ENCODE measurements around the gene TMPRSS4. TPM values are rescaled to one million over a fixed set of nuclear protein-coding genes. Genes with fewer than 3 reads are reported as not detected.

The TMPRSS4 gene
- polyA plus RNA-seq, 3 donors = not detected

DNA sequence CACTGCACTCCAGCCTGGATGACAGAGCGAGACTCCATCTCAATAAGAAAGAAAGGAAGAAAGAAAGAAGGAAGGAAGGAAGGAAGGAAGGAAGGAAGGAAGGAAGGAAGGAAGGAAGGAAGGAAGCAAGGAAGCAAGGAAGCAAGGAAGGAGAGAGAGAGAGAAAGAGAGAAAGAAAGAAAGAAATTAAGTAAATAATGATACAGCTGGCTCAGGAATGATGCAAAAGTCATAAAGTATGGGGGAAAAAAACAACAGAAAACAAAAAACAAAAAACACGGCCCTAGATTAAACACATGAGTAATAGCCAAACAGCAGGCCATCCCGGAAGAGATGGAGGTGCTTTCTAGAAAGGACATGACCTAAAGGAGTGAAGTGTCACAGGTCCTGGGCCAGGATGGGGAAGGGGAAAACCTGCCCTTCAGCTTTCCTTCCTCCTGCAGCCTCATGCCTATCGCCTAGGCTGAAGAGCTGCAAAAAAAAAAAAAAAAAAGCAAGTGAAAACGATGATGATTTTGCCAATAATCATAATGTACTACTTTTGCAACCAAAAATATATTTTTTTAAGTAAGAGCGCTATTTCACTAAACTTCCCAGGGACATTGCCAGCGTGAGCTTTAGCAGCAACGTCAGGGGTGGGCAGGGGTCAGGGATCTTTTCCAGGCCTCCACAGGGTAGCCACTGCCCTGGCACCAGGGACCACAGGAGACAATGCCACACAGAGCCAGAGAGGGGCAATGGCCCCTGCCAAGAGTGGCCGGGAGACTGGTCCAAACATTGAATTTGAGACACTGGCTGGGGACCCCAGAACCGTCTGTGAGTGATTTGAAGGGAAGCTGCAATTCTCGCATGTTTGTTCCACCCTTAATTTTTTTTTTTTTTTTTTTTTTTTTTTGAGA lies 28.2 kb upstream of the TMPRSS4 start:
- Histone ChIP-seq H4K20me1 (ENCODE audit: insufficient read depth, low read length) (no peaks in the 10 kb centered on the region), H3K9me3 (replicated peaks in 1 of 2; ENCODE audit: control insufficient read depth in 1 of 2, insufficient read depth in 1 of 2, low read length in 2 of 2) (no peaks in the 10 kb centered on the region), H3K27ac (ENCODE audit: low read depth in 1 of 2, low read length in 2 of 2) (no peak overlapping the region), H3K4me3 (replicated peaks in 1 of 3; ENCODE audit: low read depth in 2 of 3, low read length in 3 of 3) (no peak overlapping the region), H3K79me2 (ENCODE audit: insufficient read depth, low read length) (no peaks in the 10 kb centered on the region), H2AFZ (ENCODE audit: insufficient read depth, low read depth, low read length, poor library complexity, severe bottlenecking) (no peak overlapping the region), H3K27me3 (ENCODE audit: control insufficient read depth in 2 of 2, insufficient read depth in 2 of 2, low read length in 2 of 2) (no peaks in the 10 kb centered on the region), H3K4me2 (replicated peaks; ENCODE audit: extremely low read depth, low read length, poor library complexity, severe bottlenecking) (no peak overlapping the region), H3K36me3 (replicated peaks in 1 of 2; ENCODE audit: control insufficient read depth in 1 of 2, insufficient read depth in 2 of 2, low read length in 2 of 2) (no peaks in the 10 kb centered on the region), H3K9ac (ENCODE audit: insufficient read depth, low read length, poor library complexity, severe bottlenecking) (no peak overlapping the region), H3K4me1 (ENCODE audit: control insufficient read depth in 1 of 2, insufficient read depth in 2 of 2, low read length in 2 of 2) (peaks cover 13 to 15% of the 10 kb centered on the region in 2 donors)
- WGBS (ENCODE audit: insufficient coverage) = 88% methylated on average over 4 of the region's 11 CpGs
- peaks cover 0 to 2% (median 0%) of the 10 kb centered on the region in 7 donors for H3K9me3 Mint-ChIP-seq
- peak in 1 of 3 donors; percentile 28 for DNase-seq
- no peaks in the 10 kb centered on the region for H3K36me3 Mint-ChIP-seq
- no peak overlapping the region for H3K4me3 Mint-ChIP-seq
- H3K27ac Mint-ChIP-seq = peak overlapping the region in 2 of 7 donors; percentile 68 to 80
- intact Hi-C loops (cut with micrococcal nuclease) = no loop called here
- TF ChIP-seq, protein P1, sequence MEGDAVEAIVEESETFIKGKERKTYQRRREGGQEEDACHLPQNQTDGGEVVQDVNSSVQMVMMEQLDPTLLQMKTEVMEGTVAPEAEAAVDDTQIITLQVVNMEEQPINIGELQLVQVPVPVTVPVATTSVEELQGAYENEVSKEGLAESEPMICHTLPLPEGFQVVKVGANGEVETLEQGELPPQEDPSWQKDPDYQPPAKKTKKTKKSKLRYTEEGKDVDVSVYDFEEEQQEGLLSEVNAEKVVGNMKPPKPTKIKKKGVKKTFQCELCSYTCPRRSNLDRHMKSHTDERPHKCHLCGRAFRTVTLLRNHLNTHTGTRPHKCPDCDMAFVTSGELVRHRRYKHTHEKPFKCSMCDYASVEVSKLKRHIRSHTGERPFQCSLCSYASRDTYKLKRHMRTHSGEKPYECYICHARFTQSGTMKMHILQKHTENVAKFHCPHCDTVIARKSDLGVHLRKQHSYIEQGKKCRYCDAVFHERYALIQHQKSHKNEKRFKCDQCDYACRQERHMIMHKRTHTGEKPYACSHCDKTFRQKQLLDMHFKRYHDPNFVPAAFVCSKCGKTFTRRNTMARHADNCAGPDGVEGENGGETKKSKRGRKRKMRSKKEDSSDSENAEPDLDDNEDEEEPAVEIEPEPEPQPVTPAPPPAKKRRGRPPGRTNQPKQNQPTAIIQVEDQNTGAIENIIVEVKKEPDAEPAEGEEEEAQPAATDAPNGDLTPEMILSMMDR (IDR thresholded peaks at IDR 0.05) = no peak
- H3K27me3 Mint-ChIP-seq (ENCODE audit: low read depth in 3 of 3) = peaks cover 0 to 6% (median 4%) of the 10 kb centered on the region in 3 donors
- peaks cover 27% of the 10 kb centered on the region for H3K4me1 Mint-ChIP-seq

DNA sequence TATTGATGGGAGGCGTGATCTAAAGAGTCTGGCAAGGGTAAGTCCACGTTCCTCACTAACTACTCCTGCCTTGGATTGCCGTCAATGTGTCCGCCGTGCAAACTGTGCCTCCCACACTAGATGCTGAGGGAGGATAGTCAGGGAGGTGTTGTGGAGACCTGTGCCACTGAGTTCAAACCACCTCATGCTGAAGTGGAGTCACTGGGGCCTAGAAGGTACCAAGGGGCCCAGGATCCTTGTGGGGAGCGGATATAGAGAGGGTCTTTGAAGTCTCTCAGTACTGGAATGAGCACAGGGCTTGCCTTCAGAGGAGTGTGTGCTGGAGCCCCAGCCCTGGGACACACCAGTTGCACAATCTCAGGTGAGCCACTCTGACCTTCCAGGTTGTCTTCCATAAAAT lies 27.1 kb upstream of the TMPRSS4 start:
- peaks cover 13 to 15% of the 10 kb centered on the region in 2 donors for H3K4me1 ChIP-seq (ENCODE audit: control insufficient read depth in 1 of 2, insufficient read depth in 2 of 2, low read length in 2 of 2)
- Mint-ChIP-seq H3K9me3 (peaks cover 0 to 2% (median 0%) of the 10 kb centered on the region in 7 donors), H3K27ac (peak overlapping the region in 3 of 7 donors; percentile 21 to 68 (median 50)), H3K27me3 (ENCODE audit: low read depth in 3 of 3) (peaks cover 0 to 4% (median 4%) of the 10 kb centered on the region in 3 donors), H3K4me1 (peaks cover 26% of the 10 kb centered on the region), H3K36me3 (no peaks in the 10 kb centered on the region), H3K4me3 (no peak overlapping the region)
- no peak overlapping the region for H2AFZ ChIP-seq (ENCODE audit: insufficient read depth, low read depth, low read length, poor library complexity, severe bottlenecking)
- no peaks in the 10 kb centered on the region for H4K20me1 ChIP-seq (ENCODE audit: insufficient read depth, low read length)
- DNase-seq = no peak
- no peaks in the 10 kb centered on the region for H3K9me3 ChIP-seq (replicated peaks in 1 of 2; ENCODE audit: control insufficient read depth in 1 of 2, insufficient read depth in 1 of 2, low read length in 2 of 2)
- 100% methylated on average over 1 of the region's 6 CpGs for WGBS (ENCODE audit: insufficient coverage)
- H3K9ac ChIP-seq (ENCODE audit: insufficient read depth, low read length, poor library complexity, severe bottlenecking) = no peak overlapping the region
- intact Hi-C loops (cut with micrococcal nuclease) = loop anchor here (5.0 to 10.0 kb wide), 3 partner anchors 37 to 102 kb away; no protein-coding TSS in a partner anchor
- H3K36me3 ChIP-seq (replicated peaks in 1 of 2; ENCODE audit: control insufficient read depth in 1 of 2, insufficient read depth in 2 of 2, low read length in 2 of 2) = no peaks in the 10 kb centered on the region
- no peaks in the 10 kb centered on the region for H3K79me2 ChIP-seq (ENCODE audit: insufficient read depth, low read length)
- no peak overlapping the region for H3K27ac ChIP-seq (ENCODE audit: low read depth in 1 of 2, low read length in 2 of 2)
- no peak overlapping the region for H3K4me2 ChIP-seq (replicated peaks; ENCODE audit: extremely low read depth, low read length, poor library complexity, severe bottlenecking)
- no peak overlapping the region for H3K4me3 ChIP-seq (replicated peaks in 1 of 3; ENCODE audit: low read depth in 2 of 3, low read length in 3 of 3)
- TF ChIP-seq, protein P1 (IDR thresholded peaks at IDR 0.05) = no peak
- no peaks in the 10 kb centered on the region for H3K27me3 ChIP-seq (ENCODE audit: control insufficient read depth in 2 of 2, insufficient read depth in 2 of 2, low read length in 2 of 2)

Measured in CD14-positive monocyte (primary cell).